H9 (cell line): ENCODE measurements around the gene RBM18. TPM values are rescaled to one million over a fixed set of nuclear protein-coding genes. Genes with fewer than 3 reads are reported as not detected.

ENCODE experiments used
- DNase-seq: peaks from one replicate; pipeline ENCODE4 v3.0.0-alpha.2; 2017
- H2AFZ ChIP-seq: one replicate; pipeline ENCODE4 v1.6.1; 2013; ENCODE audit warnings: mild to moderate bottlenecking, low read length, control low read depth, moderate library complexity
- H2AK5ac ChIP-seq: 2 replicates; pipeline ENCODE4 v1.6.1; 2013; ENCODE audit warnings: low read length, control low read depth, mixed read lengths; ENCODE audit not compliant: insufficient read length
- H2BK120ac ChIP-seq: one replicate; pipeline ENCODE4 v1.6.1; 2013; ENCODE audit warnings: low read depth, mild to moderate bottlenecking, low read length, control low read depth, inconsistent platforms; ENCODE audit not compliant: poor library complexity, severe bottlenecking
- H2BK12ac ChIP-seq: 2 replicates; pipeline ENCODE4 v1.6.1; 2013; ENCODE audit warnings: low read length, control low read depth, mixed read lengths, low read depth; ENCODE audit not compliant: insufficient read length
- H2BK15ac ChIP-seq: 2 replicates; pipeline ENCODE4 v1.6.1; 2013; ENCODE audit warnings: low read depth, low read length, control low read depth
- H2BK20ac ChIP-seq: one replicate; pipeline ENCODE4 v1.6.1; 2013; ENCODE audit warnings: low read depth, mild to moderate bottlenecking, low read length, control low read depth, inconsistent platforms; ENCODE audit not compliant: poor library complexity, severe bottlenecking
- H2BK5ac ChIP-seq: 2 replicates; pipeline ENCODE4 v1.6.1; 2013; ENCODE audit warnings: low read length, control low read depth, mixed read lengths; ENCODE audit not compliant: insufficient read length
- H3K14ac ChIP-seq: 2 replicates; pipeline ENCODE4 v1.6.1; 2013; ENCODE audit warnings: low read length, control low read depth; ENCODE audit not compliant: insufficient read depth
- H3K18ac ChIP-seq: 2 replicates; pipeline ENCODE4 v1.6.1; 2013; ENCODE audit warnings: low read depth, mild to moderate bottlenecking, mixed read lengths, low read length, control low read depth; ENCODE audit not compliant: insufficient read length
- H3K23ac ChIP-seq: 2 replicates; pipeline ENCODE4 v1.6.1; 2013; ENCODE audit warnings: low read length, control low read depth, mixed read lengths, low read depth; ENCODE audit not compliant: insufficient read length
- H3K23me2 ChIP-seq: 2 replicates; pipeline ENCODE4 v1.6.1; 2013; ENCODE audit warnings: low read depth, mild to moderate bottlenecking, mixed read lengths, low read length, control low read depth; ENCODE audit not compliant: insufficient read length, poor library complexity, severe bottlenecking
- H3K27ac ChIP-seq: 2 replicates; pipeline ENCODE4 v1.5.1; 2013; ENCODE audit warnings: low read length, control low read depth, mixed read lengths, low read depth; ENCODE audit not compliant: insufficient read length
- H3K27me3 ChIP-seq: 2 replicates; pipeline ENCODE4 v1.6.1; 2013; ENCODE audit warnings: low read length, control low read depth, inconsistent platforms; ENCODE audit not compliant: insufficient read depth
- H3K4ac ChIP-seq: 2 replicates; pipeline ENCODE4 v1.6.1; 2013; ENCODE audit warnings: low read depth, mild to moderate bottlenecking, control low read depth, inconsistent platforms, low read length, moderate library complexity
- H3K4me1 ChIP-seq: 2 replicates; pipeline ENCODE4 v1.6.1; 2013; ENCODE audit warnings: low read length, control low read depth, inconsistent platforms; ENCODE audit not compliant: insufficient read depth
- H3K4me2 ChIP-seq: 2 replicates; pipeline ENCODE4 v1.6.1; 2013; ENCODE audit warnings: low read length, control low read depth, mixed read lengths; ENCODE audit not compliant: insufficient read length, insufficient read depth
- H3K56ac ChIP-seq: 2 replicates; pipeline ENCODE4 v1.6.1; 2013; ENCODE audit warnings: low read depth, mild to moderate bottlenecking, mixed read lengths, low read length, control low read depth; ENCODE audit not compliant: insufficient read length
- H3K79me1 ChIP-seq: 2 replicates; pipeline ENCODE4 v1.6.1; 2013; ENCODE audit warnings: low read depth, mild to moderate bottlenecking, moderate library complexity, low read length, control low read depth, inconsistent platforms; ENCODE audit not compliant: insufficient read depth, poor library complexity, severe bottlenecking
- H3K79me2 ChIP-seq: 2 replicates; pipeline ENCODE4 v1.6.1; 2013; ENCODE audit warnings: low read length, control low read depth, inconsistent platforms; ENCODE audit not compliant: insufficient read depth
- H3K9ac ChIP-seq: 2 replicates; pipeline ENCODE4 v1.6.1; 2013; ENCODE audit warnings: low read length, control low read depth, mixed read lengths; ENCODE audit not compliant: insufficient read length; ENCODE audit errors: extremely low read depth
- H3K9me3 ChIP-seq: one replicate; pipeline ENCODE4 v1.6.1; 2013; ENCODE audit warnings: low read depth, low read length, inconsistent platforms; ENCODE audit not compliant: control insufficient read depth
- H3T11ph ChIP-seq: one replicate; pipeline ENCODE4 v1.6.1; 2013; ENCODE audit warnings: mild to moderate bottlenecking, low read length, control low read depth, inconsistent platforms
- H4K20me1 ChIP-seq: one replicate; pipeline ENCODE4 v1.6.1; 2013; ENCODE audit not compliant: control insufficient read depth, insufficient read length, insufficient read depth
- H4K5ac ChIP-seq: 2 replicates; pipeline ENCODE4 v1.6.1; 2013; ENCODE audit warnings: low read depth, mild to moderate bottlenecking, mixed read lengths, low read length, control low read depth; ENCODE audit not compliant: insufficient read length
- H4K8ac ChIP-seq: replicated peaks from 2 replicates; pipeline ENCODE4 v1.6.1; 2013; ENCODE audit warnings: low read length, control low read depth, mixed read lengths, low read depth; ENCODE audit not compliant: insufficient read length
- H4K91ac ChIP-seq: 2 replicates; pipeline ENCODE4 v1.6.1; 2013; ENCODE audit warnings: low read depth, mild to moderate bottlenecking, moderate library complexity, mixed read lengths, low read length, control low read depth; ENCODE audit not compliant: insufficient read length
- H3K27ac Mint-ChIP-seq, 3 experiments: 2 replicates in 2 of 3; 3 replicates in 1 of 3; pipeline ENCODE4 v1.8.0; 2020 to 2021; ENCODE audit warnings: mixed read lengths in 3 of 3, mild to moderate bottlenecking in 1 of 3, moderate library complexity in 1 of 3
- H3K27me3 Mint-ChIP-seq: 2 replicates; pipeline ENCODE4 v1.8.0; 2021; ENCODE audit warnings: low read depth, mild to moderate bottlenecking, moderate library complexity, mixed read lengths
- H3K36me3 Mint-ChIP-seq, 3 experiments: 2 replicates in 2 of 3; 3 replicates in 1 of 3; pipeline ENCODE4 v1.8.0; 2020 to 2021; ENCODE audit warnings: low read depth in 3 of 3, mixed read lengths in 3 of 3; ENCODE audit not compliant: insufficient read depth in 1 of 3
- H3K4me1 Mint-ChIP-seq, 2 experiments: 2 replicates each; pipeline ENCODE4 v1.8.0; 2020; ENCODE audit warnings: mixed read lengths in 2 of 2
- H3K4me3 Mint-ChIP-seq, 2 experiments: 2 replicates in 1 of 2; 3 replicates in 1 of 2; pipeline ENCODE4 v1.8.0; 2020 to 2021; ENCODE audit warnings: mild to moderate bottlenecking in 2 of 2, mixed read lengths in 2 of 2, moderate library complexity in 1 of 2
- H3K9me3 Mint-ChIP-seq, 2 experiments: 2 replicates in 1 of 2; 3 replicates in 1 of 2; pipeline ENCODE4 v1.8.0; 2020; ENCODE audit warnings: mild to moderate bottlenecking in 2 of 2, mixed read lengths in 2 of 2, moderate library complexity in 1 of 2
- WGBS: extraction: QIAGEN DNeasy Blood & Tissue Kit; methylation state at CpG from one replicate; pipeline ENCODE4 v1.1.7; 2013; ENCODE audit warnings: missing lambda C conversion rate, low lambda C conversion rate, mixed read lengths; ENCODE audit not compliant: insufficient read length; ENCODE audit errors: extremely low coverage; 5-methylcytosine and 5-hydroxymethylcytosine counted together
- total RNA-seq: library from RNA; stranded (reverse); gene quantifications from 2 replicates; pipeline ENCODE4 v1.2.1, GENCODE V29; 2021
- TF ChIP-seq, protein P1 (sequence below): fragments of 200-600 bp; sonication (generic); conservative IDR thresholded peaks from 3 replicates; pipeline ENCODE4 v1.8.0; 2021; ENCODE audit warnings: antibody characterized with exemption, mild to moderate bottlenecking

Gene RBM18
- total RNA-seq, 1 experiment from 2014 or later, result 18.9 TPM

DNA sequence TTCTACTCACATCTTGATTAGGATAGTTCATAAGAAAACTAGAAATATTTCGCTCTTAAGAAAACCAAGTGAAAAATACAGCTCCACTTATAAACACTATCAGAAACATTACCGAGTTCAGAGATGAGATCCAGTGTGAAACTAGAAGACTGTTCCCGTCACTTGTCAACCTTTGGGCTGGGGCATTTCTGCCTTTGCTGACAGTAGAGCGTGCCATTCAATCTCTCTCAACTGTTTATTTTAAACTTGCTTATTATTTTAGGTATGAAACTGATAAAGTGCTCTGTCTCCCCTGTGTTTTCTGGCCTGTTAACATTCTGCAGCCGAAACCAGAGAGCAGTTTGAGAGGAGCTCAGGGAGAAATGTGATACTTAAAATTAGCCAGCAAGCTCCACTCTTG, 16.7 kb upstream of the RBM18 start:
- H4K91ac ChIP-seq, result no peak overlapping the region
- no peak overlapping the region for H2BK15ac ChIP-seq
- Mint-ChIP-seq H3K36me3 (peaks cover 10 to 32% (median 31%) of the 10 kb centered on the region in 3 experiments), H3K9me3 (peaks cover 5 to 9% of the 10 kb centered on the region in 2 experiments; a peak in 4 of 5 replicates), H3K27me3 (no peaks in the 10 kb centered on the region), H3K4me1 (peaks cover 11 to 25% of the 10 kb centered on the region in 2 experiments), H3K27ac (peak overlapping the region in 2 of 3 experiments; percentile 2 to 14; a peak in 3 of 7 replicates), H3K4me3 (no peak overlapping the region)
- no peak overlapping the region for H3K4me2 ChIP-seq
- no peak overlapping the region for H4K5ac ChIP-seq
- H2BK12ac ChIP-seq, result no peak overlapping the region
- H3K79me2 ChIP-seq, result no peaks in the 10 kb centered on the region
- H3K9me3 ChIP-seq, result no peaks in the 10 kb centered on the region
- no peak overlapping the region for H2BK5ac ChIP-seq
- no peaks in the 10 kb centered on the region; the same call in 1 of the 2 replicates for H3K4me1 ChIP-seq
- WGBS, result no CpG with 5 or more reads among the region's 5 CpGs
- H3K4ac ChIP-seq, result no peak overlapping the region
- no peak overlapping the region for H3K56ac ChIP-seq
- H3T11ph ChIP-seq, result no peak overlapping the region
- H2BK120ac ChIP-seq, result no peak overlapping the region
- no peak overlapping the region for H3K27ac ChIP-seq
- H3K27me3 ChIP-seq, result no peaks in the 10 kb centered on the region
- H2AFZ ChIP-seq, result no peak overlapping the region
- no peak overlapping the region for H3K9ac ChIP-seq
- TF ChIP-seq, protein P1, sequence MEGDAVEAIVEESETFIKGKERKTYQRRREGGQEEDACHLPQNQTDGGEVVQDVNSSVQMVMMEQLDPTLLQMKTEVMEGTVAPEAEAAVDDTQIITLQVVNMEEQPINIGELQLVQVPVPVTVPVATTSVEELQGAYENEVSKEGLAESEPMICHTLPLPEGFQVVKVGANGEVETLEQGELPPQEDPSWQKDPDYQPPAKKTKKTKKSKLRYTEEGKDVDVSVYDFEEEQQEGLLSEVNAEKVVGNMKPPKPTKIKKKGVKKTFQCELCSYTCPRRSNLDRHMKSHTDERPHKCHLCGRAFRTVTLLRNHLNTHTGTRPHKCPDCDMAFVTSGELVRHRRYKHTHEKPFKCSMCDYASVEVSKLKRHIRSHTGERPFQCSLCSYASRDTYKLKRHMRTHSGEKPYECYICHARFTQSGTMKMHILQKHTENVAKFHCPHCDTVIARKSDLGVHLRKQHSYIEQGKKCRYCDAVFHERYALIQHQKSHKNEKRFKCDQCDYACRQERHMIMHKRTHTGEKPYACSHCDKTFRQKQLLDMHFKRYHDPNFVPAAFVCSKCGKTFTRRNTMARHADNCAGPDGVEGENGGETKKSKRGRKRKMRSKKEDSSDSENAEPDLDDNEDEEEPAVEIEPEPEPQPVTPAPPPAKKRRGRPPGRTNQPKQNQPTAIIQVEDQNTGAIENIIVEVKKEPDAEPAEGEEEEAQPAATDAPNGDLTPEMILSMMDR, result no peak
- H3K79me1 ChIP-seq, result no peaks in the 10 kb centered on the region
- no peak for DNase-seq
- no peak overlapping the region for H3K14ac ChIP-seq
- no peak overlapping the region for H2BK20ac ChIP-seq
- no peaks in the 10 kb centered on the region for H4K20me1 ChIP-seq
- no peak overlapping the region for H3K18ac ChIP-seq
- H2AK5ac ChIP-seq, result no peak overlapping the region
- H4K8ac ChIP-seq, result no peak overlapping the region
- H3K23me2 ChIP-seq, result no peaks in the 10 kb centered on the region
- H3K23ac ChIP-seq, result no peak overlapping the region
